ENCODE measurements around the gene LIPI.
"Not testable (repeated sequence)": the region's sequence is repeated elsewhere in the genome, so short reads cannot be mapped to it uniquely, and the experiment has no call there.

Gene LIPI

DNA sequence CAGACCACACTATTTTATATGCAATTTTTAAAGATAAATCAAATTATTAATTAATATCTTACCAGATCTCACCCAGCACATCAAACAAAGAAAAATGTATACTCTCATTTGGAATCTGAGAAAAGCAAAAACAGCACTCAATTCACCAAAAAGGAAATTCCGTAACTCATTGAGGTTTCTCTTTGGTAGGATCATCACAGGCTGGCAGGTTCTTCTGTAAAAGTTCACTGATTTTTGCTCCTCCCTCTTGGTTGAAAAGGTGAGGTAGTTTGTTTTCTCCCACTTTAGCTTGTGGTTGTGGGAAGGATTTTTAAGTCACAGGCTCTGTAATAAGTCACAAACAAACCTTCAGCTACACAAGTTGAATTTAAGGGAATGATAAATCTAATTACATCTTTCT lies at the start of gene LIPI:
Gene LIPI, minus strand, starts transcription at position 218 of the 400 bp plus-strand sequence. Its CDS starts 110 bp downstream, at position 108.
- DNase-seq (ENCODE audit: low read depth, low spot score) = no peak

DNA sequence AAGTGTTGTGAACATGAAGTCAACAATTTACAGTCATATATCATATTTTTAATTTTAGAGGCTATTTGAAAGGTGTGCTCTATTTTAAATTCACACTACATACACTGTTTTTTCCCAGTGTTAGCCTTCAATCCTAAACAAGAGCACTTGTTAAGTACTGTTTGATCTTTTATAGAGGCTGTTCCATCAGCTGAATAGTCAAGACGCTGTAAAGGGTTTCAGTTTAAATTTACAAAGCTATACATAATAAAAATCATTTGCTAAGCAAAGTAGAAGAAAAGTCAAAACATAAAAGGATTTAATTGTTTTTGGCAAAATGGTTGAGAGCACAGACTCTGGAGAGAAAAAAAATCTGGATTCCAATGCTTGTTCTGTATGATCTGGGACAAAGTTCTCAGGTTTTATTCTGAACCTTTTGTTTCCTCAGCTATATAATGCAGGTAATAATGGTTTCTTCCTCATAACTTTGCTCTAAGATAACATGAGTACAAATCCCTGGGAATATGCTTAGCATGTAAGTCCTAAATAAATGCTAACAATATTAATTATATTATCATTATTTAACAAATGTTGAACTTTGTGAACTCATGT lies 49.5 kb upstream of the LIPI start:
- no peak for DNase-seq (ENCODE audit: low read depth, low spot score)

DNA sequence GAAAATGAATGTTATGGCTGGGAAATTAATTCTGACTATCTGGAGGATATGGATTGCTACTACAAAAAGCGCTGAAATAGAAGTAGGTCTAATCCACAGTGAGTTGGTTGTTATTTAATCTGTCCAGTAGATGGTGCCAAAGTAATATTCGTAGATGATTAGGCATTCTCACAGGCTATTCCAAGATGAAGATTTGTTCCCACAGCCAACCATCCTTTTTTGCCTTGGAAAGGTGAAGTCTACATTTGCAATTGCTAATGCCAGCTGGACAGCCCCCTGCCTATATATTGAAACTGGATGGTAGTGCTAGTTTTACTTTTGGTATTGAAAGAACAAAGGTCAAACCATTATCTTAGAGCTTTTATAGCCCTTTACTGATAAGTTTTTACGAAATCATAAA lies 49.0 kb upstream of the LIPI start:
- DNase-seq (ENCODE audit: low read depth, low spot score) = peak; percentile 58

DNA sequence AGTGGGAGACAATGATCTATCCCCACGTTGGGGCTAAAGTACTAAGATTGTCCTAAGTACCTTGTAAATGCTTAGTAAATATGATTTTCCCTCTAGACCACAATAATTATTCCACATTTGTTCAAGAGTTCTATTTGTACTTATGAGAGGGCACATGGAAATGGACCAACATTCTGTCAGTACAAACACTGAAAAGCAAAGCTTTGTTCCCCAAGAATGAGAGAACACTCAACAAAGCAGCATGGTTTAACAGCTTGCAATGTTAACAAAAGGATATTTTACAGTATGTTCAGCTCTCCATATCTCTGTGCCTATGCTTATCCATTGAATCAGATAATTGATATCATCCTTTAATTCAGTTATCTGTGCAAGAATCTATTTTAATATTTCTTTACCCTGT lies 40.6 kb upstream of the LIPI start:
- DNase-seq (ENCODE audit: low read depth, low spot score) = no peak

DNA sequence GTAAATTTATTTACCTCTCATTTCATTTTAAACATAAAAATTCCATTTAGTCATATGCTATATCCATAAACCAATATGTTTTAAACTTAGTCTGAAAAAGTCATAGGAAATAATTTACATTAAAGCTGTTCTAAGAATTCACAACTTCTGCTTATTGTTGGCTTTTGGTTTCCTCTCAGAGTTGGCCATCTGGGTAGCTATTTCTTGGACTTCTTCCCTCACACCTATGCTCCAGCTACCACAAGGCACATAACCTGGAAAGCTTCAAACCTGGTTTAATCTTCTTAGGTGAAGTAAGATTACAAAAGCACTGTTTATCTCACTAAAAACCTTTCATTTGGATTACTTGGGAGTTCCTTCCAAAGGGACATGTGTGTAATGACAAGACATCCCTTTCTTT lies 35.0 kb upstream of the LIPI start:
- no peak for DNase-seq (ENCODE audit: low read depth, low spot score)

DNA sequence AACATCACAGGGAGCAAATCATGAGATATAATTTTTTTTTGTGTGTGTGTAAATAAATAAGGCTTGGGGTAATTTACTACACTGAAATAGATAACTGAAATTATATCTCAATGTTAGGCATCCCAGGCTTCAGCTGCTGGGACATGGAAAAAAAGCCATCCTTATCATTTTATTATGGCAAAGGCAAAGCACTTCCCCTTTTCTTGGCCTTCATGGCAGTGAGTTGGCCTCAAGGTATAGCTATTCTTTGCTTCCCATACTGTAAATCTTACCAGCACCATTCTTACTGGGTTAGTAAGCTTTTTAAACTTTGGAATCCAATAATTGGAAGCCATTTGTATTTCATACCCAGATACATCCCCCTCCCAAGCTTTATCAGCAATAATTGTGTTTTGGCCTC lies 34.2 kb upstream of the LIPI start:
- DNase-seq (ENCODE audit: low read depth, low spot score) = no peak

DNA sequence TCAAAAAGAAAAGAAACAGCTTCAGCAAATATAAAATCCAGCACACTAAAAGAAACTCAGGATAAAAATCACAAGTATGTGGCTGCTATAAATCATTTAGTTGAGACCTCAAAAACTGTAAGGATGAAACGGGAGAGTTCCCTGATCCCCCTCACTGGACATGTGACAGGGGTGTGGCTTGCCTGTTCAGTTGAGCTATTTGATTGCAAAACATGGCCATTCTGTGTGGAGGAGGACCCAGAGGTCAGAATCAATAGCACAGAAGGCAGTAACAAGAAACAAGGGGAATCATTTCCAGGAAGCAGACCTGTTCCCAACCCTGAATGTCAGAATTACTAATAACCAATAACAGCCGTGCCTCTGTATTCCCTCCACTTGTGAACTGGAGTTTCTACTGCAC lies 33.1 kb upstream of the LIPI start:
- DNase-seq (ENCODE audit: low read depth, low spot score) = no peak

DNA sequence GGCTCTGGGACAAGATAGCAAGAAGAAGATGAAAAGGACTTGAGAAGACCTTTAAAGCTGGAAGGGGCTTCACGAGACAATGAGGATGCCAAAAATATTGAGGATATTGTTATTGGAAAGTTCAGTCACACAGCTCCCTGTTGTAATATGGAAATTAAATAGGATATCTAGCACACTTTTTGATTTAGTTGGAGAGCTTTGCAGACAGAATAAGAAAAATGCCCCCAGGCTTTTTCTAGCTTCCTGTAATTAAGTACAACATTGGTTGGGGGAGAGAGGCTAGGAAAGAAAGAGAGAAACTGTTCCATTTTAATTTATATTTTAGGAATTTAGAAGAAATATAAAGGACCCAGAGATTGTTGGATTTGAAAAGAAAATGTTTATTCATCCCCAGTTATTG lies 32.7 kb upstream of the LIPI start:
- no peak for DNase-seq (ENCODE audit: low read depth, low spot score)

DNA sequence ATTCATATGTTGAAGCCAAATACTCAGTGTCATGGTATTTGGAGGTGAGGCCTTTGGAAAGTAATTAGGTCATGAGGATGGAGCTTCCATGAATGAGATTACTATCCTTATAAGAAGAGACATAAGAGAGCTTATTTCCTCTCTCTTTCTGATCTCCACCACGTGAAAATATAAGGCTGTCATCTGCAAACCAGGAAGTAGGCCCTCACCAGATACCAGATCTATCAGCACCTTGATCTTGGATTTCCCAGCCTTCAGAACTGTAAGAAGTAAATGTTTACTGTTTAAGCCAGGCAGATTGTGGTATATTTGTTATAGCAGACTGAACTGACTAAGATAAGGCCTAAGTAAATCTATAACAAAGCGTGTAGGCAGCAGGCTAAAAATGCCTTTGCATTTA lies 30.5 kb upstream of the LIPI start:
- no peak for DNase-seq (ENCODE audit: low read depth, low spot score)

DNA sequence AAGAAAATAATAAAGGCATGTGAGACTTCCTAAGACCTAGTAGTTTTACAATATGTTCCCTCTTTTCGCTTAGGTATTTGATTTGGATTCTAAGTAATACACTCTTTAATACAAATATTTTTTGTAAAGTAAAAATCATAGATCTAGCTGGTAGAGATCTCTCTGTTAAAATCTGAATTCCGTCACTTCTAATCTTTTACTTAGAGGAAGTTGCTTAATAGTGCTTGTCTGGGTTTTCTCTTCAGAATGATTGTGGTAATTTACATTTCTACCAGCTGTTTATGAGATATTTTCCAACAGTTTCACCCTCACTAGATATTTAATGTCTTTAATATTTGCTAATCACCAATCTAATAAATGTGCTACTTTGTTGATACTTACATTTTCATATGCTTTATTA lies 28.5 kb upstream of the LIPI start:
- no peak for DNase-seq (ENCODE audit: low read depth, low spot score)

DNA sequence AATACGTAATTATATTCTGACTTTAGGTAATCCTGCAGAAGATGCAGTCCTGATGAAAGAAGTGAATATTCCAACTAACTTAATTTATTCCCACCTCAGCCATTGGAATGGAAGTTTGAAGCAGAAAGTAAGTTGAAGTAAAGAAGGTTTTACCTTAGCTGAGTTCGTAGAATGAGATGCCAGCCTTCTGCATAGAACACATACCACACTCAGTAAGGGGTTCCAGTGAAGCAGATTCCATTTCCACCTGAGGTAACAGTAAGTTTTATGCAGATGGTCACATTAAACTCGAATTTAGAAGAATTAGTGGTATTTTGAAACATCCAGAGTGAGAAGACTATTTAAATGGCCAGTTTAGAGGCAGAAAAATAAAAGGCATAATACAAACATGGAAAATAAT lies 25.4 kb upstream of the LIPI start:
- DNase-seq (ENCODE audit: low read depth, low spot score) = no peak

DNA sequence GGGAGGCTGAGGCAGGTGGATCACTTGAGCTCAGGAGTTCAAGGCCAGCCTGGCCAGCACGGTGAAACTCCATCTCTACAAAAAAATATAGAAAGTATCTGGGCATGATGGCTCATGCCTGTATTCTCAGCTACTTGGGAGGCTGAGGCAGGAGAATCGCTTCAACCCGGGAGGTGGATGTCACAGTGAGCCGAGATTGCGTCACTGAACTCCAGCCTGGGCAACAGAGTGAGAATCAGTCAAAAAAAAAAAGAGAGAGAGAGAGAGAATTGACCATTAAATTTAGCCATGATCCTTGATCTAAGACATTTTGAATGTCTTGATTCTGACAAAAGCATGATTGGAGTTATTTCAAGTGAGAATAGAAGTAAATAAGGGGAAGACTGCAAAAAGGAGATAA lies 24.3 kb upstream of the LIPI start:
- no peak for DNase-seq (ENCODE audit: low read depth, low spot score)

DNA sequence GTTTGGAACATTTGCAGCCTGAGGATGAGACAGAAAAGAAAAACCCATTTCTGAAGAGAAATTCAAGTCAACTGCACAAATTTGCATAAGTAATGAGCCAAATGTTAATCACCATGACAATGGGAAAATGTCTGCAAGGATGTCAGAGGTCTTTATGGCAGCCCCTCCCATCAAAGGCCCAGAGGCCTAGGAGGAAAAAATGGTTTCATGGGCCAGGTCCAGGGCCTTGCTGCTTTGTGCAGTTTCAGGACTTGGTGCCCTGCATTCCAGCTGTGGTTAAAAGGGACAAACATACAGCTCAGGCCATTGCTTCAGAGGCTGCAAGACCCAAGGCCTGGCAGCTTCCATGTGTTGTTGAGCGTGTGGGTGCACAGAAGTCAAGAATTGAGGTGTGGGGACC lies 18.6 kb upstream of the LIPI start:
- DNase-seq (ENCODE audit: low read depth, low spot score) = no peak

DNA sequence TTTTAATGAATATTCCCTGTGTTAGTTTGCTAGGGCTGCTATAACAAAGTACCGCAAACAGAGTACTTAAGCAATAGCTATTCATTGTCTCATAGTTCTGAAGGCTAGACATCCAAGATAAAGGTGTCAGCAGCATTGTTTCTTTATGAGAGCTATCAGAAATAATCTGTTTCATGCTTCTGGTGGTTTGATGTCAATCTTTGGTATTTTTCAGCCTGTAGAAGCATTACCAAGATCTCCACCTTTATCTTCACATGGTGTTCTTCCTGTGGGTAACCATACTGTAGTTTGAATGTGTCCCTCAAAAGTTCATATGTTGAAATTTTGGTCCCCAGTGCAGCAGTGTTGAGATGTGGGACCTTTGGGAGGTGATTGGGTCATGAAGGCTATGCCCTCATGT lies 12.6 kb upstream of the LIPI start:
- DNase-seq (ENCODE audit: low read depth, low spot score) = no peak

DNA sequence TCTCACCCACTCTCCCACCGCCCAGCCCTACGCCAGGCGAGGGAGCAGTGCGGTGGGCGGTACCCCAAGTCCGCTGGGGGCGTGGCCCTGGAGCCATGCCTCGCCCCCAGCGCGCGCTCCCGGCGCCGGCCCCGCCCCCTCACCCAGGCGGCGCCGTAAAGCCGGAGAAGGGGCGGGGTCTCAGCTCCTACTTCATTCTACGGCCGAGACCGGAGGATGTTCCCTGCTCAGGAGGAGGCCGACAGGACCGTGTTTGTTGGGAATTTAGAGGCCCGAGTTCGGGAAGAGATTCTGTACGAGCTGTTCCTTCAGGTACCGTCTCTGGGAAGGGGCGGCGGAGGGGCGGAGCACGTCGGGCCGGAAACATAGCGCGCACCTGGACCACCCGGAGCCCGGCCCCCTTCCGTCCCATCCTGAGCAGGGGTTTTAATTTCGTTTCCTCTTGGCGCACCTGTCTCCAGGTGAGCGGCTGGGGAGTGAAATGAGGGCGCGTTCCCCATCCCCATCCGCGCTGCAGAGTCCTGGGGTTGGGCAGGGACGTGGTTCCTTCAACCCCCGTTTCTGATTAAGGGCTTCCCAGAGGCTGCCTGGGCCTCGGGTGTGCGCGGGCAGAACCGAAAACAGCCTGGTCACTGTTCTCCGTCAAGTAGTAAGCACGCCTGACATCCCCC lies 5.4 kb upstream of the LIPI start, which contains the start of gene RBM11:
Gene RBM11, plus strand, starts transcription at position 187 of the 671 bp plus-strand sequence. Its CDS starts 30 bp downstream, at position 217.
- DNase-seq (ENCODE audit: low read depth, low spot score) = peak; percentile 78

DNA sequence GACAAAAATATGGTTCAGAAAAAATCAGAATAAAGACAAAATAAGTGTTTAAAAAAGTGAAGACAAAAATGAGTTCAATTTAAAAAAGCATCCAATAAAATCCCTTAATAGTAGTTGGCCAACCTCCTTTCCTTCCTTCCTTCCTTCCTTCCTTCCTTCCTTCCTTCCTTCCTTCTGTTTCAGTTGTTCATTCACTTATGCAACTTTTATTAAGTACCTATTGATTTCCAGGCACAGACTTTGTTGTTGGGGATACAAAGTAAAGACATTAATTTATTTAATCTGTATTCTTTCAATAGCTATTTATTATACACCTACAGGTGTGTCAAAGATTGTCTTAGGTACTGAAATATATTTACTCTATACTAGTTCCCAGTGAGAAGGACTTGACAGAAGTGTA lies 2.4 kb upstream of the LIPI start:
- no peak for DNase-seq (ENCODE audit: low read depth, low spot score)

DNA sequence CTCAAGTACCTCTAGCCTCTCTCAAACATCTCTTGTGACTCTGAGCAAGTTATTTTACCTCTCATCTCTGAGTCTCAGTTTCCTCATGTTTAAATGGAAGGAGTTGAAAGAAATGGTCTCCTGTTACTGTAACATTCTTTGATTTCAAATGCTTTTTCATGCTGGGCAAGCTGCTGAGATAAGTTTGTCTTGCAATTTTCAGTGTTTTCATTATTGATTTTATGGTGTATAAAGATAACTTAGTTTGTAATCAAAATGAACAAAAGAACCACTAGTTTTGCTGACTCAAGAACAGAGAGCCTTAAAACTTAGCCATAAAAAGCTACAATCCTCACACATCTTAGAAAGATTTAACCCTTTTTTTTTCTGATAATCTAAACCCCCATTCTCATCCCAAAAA lies 4.5 kb downstream of the LIPI start:
- DNase-seq (ENCODE audit: low read depth, low spot score) = no peak

DNA sequence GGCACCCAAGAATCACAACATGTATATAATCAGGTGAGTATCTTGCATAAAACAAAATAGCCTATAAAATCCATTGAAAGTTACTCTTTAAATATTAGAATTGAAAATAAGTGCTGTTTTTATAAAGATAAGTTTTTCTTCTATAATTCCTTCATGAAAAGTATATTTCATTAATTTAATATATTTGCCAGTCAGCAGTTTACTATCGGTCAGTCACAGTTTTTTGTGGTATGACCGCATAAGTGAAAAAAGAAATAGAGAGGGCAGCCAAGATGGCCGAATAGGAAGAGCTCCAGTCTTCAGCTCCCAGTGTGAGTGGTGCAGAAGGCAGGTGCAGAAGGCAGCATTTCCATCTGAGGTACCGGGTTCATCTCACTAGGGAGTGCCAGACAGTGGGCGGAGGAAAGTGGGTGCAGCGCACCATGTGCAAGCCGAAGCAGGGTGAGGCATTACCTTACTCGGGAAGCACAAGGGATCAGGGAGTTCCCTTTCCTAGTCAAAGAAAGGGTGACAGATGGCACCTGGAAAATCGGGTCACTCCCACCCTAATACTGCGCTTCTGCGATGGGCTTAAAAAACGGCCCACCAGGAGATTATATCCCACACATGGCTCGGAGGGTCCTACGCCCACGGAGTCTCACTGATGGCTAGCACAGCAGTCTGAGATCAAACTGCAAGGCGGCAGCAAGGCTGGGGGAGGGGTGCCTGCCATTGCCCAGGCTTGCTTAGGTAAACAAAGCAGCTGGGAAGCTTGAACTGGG lies 44.1 kb downstream of the LIPI start:
- DNase-seq (ENCODE audit: low read depth, low spot score) = not testable (repeated sequence)

DNA sequence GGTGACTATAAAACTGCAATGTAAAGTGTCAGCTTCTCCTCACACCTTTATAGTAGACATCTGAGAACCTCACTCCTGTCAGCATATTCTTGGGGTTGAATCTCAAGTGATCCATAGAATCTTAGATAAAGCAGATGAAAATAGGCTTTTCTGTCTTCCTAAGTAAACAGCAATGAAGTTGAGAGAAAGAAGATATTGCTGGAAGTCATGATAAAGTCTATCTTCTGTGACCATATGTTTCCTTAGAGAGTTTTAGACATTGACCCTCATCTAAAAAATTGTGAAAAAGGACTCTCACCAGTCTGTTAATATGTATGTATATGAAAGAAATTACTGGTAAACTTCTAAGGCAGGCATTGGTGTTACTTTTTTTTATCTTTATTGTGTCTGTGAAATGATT lies 66.8 kb downstream of the LIPI start:
- DNase-seq (ENCODE audit: low read depth, low spot score) = no peak

DNA sequence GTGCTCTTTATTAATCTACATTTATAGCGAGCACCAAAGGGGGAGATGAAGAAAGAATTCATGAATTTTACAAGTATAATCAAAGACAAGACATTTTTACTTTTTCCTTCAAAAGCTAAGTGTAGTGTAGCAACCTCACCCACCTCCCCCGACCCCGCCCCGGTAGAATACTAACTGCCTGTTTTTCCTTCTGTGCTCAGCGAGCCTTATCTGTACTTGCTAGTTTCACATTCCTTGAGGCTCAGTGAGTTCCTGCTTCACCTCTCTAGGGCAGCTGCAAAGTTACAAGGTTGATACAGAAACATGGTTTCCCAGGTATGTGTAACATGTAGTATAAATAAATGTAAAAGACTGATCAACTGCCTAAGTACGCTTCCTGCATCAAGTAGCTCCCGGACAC lies 86.5 kb downstream of the LIPI start:
- DNase-seq (ENCODE audit: low read depth, low spot score) = no peak

DNA sequence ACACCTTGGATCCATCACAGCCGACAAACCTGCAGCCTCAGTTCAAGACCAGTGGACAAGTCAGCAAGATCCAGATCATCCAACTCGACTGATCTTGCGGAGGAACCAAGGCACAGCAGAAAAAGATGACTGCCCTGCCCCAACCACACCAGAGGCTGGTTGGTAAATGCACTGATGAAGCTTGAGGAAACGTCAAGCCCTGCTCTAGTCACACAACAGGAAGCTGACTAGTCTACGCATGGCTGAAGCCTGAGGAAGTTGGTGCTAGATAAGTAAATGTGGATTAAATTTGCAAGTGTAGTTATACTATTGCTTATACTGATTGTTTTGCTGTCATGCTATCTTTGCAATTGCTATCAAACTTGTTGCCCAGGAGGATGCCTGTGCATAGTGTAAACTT lies 89.0 kb downstream of the LIPI start:
- no peak for DNase-seq (ENCODE audit: low read depth, low spot score)

DNA sequence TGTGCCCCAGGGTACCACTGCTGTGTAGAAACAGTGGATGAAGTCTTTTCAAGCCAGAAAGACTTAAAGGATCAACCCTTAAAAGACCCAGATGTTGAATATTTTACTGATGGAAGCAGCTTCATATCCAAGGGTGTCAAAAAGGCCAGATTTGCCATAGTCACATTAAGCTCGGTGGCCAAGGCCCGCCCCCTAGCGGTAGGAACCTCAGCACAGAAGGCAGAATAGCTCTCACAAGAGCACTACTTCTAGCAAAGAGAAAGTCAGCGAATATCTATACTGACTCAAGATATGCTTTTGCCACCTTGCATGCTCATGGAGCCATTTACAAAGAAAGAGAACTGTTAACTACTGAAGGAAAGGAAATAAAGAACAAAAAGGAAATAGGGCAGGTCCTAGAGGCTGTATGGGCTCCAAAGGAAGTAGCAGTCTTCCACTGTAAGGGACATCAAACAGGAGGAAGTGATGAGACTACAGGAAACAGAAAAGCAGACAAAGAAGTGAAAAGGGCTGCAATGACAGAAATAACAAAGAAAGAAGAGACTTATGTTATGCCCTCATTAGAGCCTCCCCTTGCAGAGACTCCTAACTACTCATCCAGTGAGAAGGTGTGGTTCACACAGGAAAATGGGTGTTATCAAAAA lies 90.5 kb downstream of the LIPI start:
- DNase-seq (ENCODE audit: low read depth, low spot score) = peak; percentile 3

DNA sequence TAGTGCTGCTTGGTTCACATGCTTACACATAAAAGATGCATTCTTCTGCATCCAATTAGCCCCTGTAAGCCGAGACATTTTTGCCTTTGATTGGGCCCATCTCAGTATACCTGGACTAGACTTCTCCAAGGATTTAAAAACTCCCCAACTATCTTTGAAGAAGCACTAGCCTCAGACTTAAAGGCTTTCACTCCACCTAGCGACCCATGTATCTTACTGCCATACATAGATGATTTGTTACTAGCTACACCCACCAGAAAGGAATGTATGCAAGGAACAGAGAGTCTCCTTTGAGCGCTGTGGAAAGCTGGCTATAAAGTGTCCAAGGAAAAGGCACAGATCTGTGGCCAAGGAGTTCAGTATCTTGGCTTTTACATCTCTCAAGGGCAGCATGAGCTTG lies 91.7 kb downstream of the LIPI start:
- DNase-seq (ENCODE audit: low read depth, low spot score) = no peak
